K562 (cell line): ENCODE data around the gene DHX58. TPM values are rescaled to one million over a fixed set of nuclear protein-coding genes. Genes with fewer than 3 reads are reported as not detected.
A peak's percentile ranks its signal among the peaks of the same experiment; 100 is the strongest.

Experiments
- CHAMP1 ChIP-seq: fragments of 450-650 bp; IDR thresholded peaks from 2 replicates; pipeline ENCODE4 v1.6.1; 2016; ENCODE audit warnings: mild to moderate bottlenecking
- EZH2 ChIP-seq: IDR thresholded peaks from 2 replicates; pipeline ENCODE4 v1.6.1; 2012; ENCODE audit warnings: low read depth, mild to moderate bottlenecking, inconsistent platforms, low read length, borderline replicate concordance
- FOXK1 ChIP-seq: sonication (generic); formaldehyde crosslinking; IDR thresholded peaks from 2 replicates; pipeline ENCODE4 v1.8.0; 2022; ENCODE audit warnings: missing genetic modification reagents, mild to moderate bottlenecking, borderline replicate concordance
- GATA2 ChIP-seq: sonication (generic); formaldehyde crosslinking; IDR thresholded peaks from 2 replicates; pipeline ENCODE4 v1.4.0; 2020; ENCODE audit warnings: mild to moderate bottlenecking, missing genetic modification reagents
- HCFC1 ChIP-seq: IDR thresholded peaks from 2 replicates; pipeline ENCODE4 v1.6.1; 2012; ENCODE audit warnings: low read depth, low read length, improper control_type of control experiment
- HSF4 ChIP-seq: fragments of 250-450 bp; sonication (Bioruptor Pico); IDR thresholded peaks from 2 replicates; pipeline ENCODE4 v2.1.2; 2022; ENCODE audit warnings: mild to moderate bottlenecking, moderate library complexity, borderline replicate concordance
- MYC ChIP-seq, 2 experiments: fragments of 250-450 bp in 1 of 2; sonication (Bioruptor Pico) in 1 of 2; IDR thresholded peaks; 2 replicates each; pipeline versions ENCODE4 v1.5.1 to v1.6.1; 2012 to 2021; ENCODE audit warnings: low read depth in 2 of 2, borderline replicate concordance in 1 of 2, improper control_type of control experiment in 1 of 2, low read length in 1 of 2, mild to moderate bottlenecking in 1 of 2, moderate library complexity in 1 of 2
- RB1 ChIP-seq: fragments of 450-650 bp; IDR thresholded peaks from 2 replicates; pipeline ENCODE4 v1.6.1; 2017; ENCODE audit warnings: low read depth, mild to moderate bottlenecking
- RBFOX2 ChIP-seq: fragments of 200-400 bp; formaldehyde crosslinking; IDR thresholded peaks from 2 replicates; pipeline ENCODE4 v1.6.1; 2017; ENCODE audit warnings: low read depth, mild to moderate bottlenecking, low read length, moderate library complexity
- SRSF3 ChIP-seq: fragments of 200-400 bp; formaldehyde crosslinking; IDR thresholded peaks from 2 replicates; pipeline ENCODE4 v1.6.1; 2016; ENCODE audit warnings: mild to moderate bottlenecking, low read length, moderate library complexity; ENCODE audit not compliant: insufficient read depth
- TAL1 ChIP-seq: fragments of 450-650 bp; IDR thresholded peaks from 2 replicates; pipeline ENCODE4 v1.6.1; 2016; ENCODE audit warnings: mild to moderate bottlenecking
- TEAD2 ChIP-seq: fragments of 450-650 bp; IDR thresholded peaks from 2 replicates; pipeline ENCODE4 v1.6.1; 2016; ENCODE audit warnings: missing genetic modification characterization, control low read depth, missing compliant biosample characterization
- TRIM28 ChIP-seq: fragments of 450-650 bp; IDR thresholded peaks from 2 replicates; pipeline ENCODE4 v1.6.1; 2017
- ZBTB43 ChIP-seq: sonication (generic); formaldehyde crosslinking; IDR thresholded peaks from 2 replicates; pipeline ENCODE4 v1.8.0; 2023; ENCODE audit warnings: mild to moderate bottlenecking, missing genetic modification reagents
- ZNF121 ChIP-seq: sonication (generic); formaldehyde crosslinking; conservative IDR thresholded peaks from 2 replicates; pipeline ENCODE4 v1.8.0; 2022; ENCODE audit warnings: missing genetic modification reagents
- ZNF140 ChIP-seq: fragments of 250-450 bp; sonication (Bioruptor Pico); IDR thresholded peaks from 2 replicates; pipeline ENCODE4 v1.8.0; 2021; ENCODE audit warnings: moderate library complexity, mild to moderate bottlenecking, inconsistent platforms
- ZNF639 ChIP-seq, 2 experiments: fragments of 200-800 bp in 1 of 2; sonication (Bioruptor generic) in 1 of 2; sonication (generic) in 1 of 2; formaldehyde crosslinking in 1 of 2; IDR thresholded peaks in 1 of 2; conservative IDR thresholded peaks in 1 of 2; 2 replicates each; pipeline versions ENCODE4 v1.5.0 to v1.6.1; 2016 to 2020; ENCODE audit warnings: missing compliant biosample characterization in 1 of 2, missing genetic modification characterization in 1 of 2, missing genetic modification reagents in 1 of 2
- ZNF778 ChIP-seq: fragments of 450-650 bp; formaldehyde crosslinking; IDR thresholded peaks from 2 replicates; pipeline ENCODE4 v1.4.0; 2020; ENCODE audit warnings: mild to moderate bottlenecking, moderate library complexity
- polyA plus RNA-seq, 8 experiments: library from polyadenylated mRNA; depleted of rRNA in 4 of 8; stranded (reverse) in 5 of 8; unstranded in 3 of 8; fragments of >200 nt; fragmentation: Nextera tagmentation in 2 of 8; fragmentation: Illumina TruSeq in 1 of 8; extraction: Ambion mirVana in 2 of 8; extraction: Trizol in 1 of 8; gene quantifications; 2 replicates each; pipeline versions ENCODE4 v1.2.1 to v1.2.3, GENCODE V29; 2011 to 2014; ENCODE audit warnings: inconsistent platforms in 1 of 8, missing spikeins in 1 of 8
- total RNA-seq, 7 experiments: library from RNA; depleted of rRNA in 6 of 7; stranded (reverse); fragments of >200 nt in 6 of 7; fragmentation: Illumina TruSeq in 2 of 7; extraction: Trizol in 2 of 7; gene quantifications; 2 replicates each; pipeline versions ENCODE4 v1.2.1 to v1.2.3, GENCODE V29; 2011 to 2021; ENCODE audit warnings: low replicate concordance in 1 of 7
- TF ChIP-seq, protein P1 (sequence below): sonication (generic); formaldehyde crosslinking; IDR thresholded peaks from 2 replicates; pipeline ENCODE4 v1.8.1; 2023; ENCODE audit warnings: mild to moderate bottlenecking, missing genetic modification reagents

DHX58 gene
- total and polyA plus RNA-seq, 9 of the 15 experiments (the other 6 are each of a cell fraction or from before 2014, with no cell fraction given), result 0.15 to 3.0 (median 1.4) TPM

DNA sequence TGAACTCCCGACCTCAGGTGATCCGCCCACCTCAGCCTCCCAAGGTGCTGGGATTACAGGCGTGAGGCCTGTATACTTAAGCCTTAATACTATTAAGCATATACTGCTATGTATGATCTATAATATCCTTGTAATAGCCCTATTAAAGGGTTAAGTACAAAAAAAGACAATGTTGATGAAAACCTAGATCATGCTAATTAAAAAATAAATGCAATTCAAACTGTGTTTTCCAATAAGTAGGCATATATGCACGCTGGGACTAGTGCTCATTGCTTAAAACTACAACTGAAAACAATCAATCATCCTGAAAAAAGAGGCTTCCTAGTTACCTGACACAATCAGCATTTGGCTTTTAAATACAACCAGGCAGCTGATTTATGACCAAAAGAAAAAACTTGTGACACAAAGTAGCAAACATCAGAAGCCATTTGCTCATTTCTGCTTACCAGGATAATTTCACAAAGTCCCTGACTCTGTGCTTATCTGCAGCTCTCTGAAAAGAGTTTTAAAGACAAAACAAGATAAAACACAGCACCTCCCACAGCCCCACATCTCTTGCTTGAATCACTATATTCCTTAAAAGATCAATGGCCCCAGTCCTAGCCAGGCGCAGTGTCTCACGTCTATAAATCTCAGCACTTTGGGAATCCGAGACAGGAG, 25.3 kb downstream of the DHX58 start (continued):
- TF ChIP-seq CHAMP1 (no peak), ZNF121 (CRISPR knock-in tag) (no peak), ZNF140 (CRISPR knock-in tag) (no peak), FOXK1 (CRISPR knock-in tag) (no peak), HSF4 (CRISPR knock-in tag) (no peak), HCFC1 (no peak), SRSF3 (no peak), TRIM28 (no peak), MYC (IDR thresholded peaks at IDR 0.05; ENCODE audit: low read depth, low read length) (no peak), MYC (CRISPR knock-in tag; IDR thresholded peaks at IDR 0.05; ENCODE audit: borderline replicate concordance, low read depth) (no peak), ZNF778 (CRISPR knock-in tag) (no peak), TEAD2 (tag) (no peak), ZNF639 (CRISPR knock-in tag; conservative IDR thresholded peaks at IDR 0.05 in 1 of 2, IDR thresholded peaks at IDR 0.05 in 1 of 2) (0 out of 4 replicates have a peak, but pooled peaks of 1 of the 2 experiments have one; percentile 43), GATA2 (CRISPR knock-in tag) (no peak), EZH2 (no peak), RB1 (no peak), TAL1 (peak; percentile 52), ZBTB43 (CRISPR knock-in tag) (no peak), RBFOX2 (no peak)
- TF ChIP-seq, protein P1, sequence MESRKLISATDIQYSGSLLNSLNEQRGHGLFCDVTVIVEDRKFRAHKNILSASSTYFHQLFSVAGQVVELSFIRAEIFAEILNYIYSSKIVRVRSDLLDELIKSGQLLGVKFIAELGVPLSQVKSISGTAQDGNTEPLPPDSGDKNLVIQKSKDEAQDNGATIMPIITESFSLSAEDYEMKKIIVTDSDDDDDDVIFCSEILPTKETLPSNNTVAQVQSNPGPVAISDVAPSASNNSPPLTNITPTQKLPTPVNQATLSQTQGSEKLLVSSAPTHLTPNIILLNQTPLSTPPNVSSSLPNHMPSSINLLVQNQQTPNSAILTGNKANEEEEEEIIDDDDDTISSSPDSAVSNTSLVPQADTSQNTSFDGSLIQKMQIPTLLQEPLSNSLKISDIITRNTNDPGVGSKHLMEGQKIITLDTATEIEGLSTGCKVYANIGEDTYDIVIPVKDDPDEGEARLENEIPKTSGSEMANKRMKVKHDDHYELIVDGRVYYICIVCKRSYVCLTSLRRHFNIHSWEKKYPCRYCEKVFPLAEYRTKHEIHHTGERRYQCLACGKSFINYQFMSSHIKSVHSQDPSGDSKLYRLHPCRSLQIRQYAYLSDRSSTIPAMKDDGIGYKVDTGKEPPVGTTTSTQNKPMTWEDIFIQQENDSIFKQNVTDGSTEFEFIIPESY (CRISPR knock-in tag), result no peak
